ENCODE measurements around the gene DOCK8. TPM values are rescaled to one million over a fixed set of nuclear protein-coding genes. Genes with fewer than 3 reads are reported as not detected.

The DOCK8 gene
- total and polyA plus RNA-seq, 2 of the 13 experiments (the other 11 are each of a cell fraction or from before 2014, with no cell fraction given), result 0.28 to 0.38 TPM

- Histone ChIP-seq H2AFZ (ENCODE audit: low read length) (no peak overlapping the region), H3K27ac (ENCODE audit: extremely low read length, insufficient read depth, low read length) (no peak overlapping the region), H3K36me3 (replicated peaks in 1 of 2; ENCODE audit: control insufficient read depth in 1 of 2, insufficient read depth in 2 of 2, low read length in 2 of 2) (no peaks in the 10 kb centered on the region), H3K79me2 (ENCODE audit: insufficient read depth, low read length) (no peaks in the 10 kb centered on the region), H3K4me2 (ENCODE audit: low read depth, low read length) (no peak overlapping the region), H3K4me1 (ENCODE audit: insufficient read depth, low read length) (no peaks in the 10 kb centered on the region), H4K20me1 (ENCODE audit: insufficient read depth, low read length) (no peaks in the 10 kb centered on the region), H3K4me3 (replicated peaks in 1 of 3; ENCODE audit: insufficient read depth in 1 of 3, low read depth in 2 of 3, low read length in 3 of 3) (no peak overlapping the region), H3K27me3 (ENCODE audit: control insufficient read depth in 1 of 2, insufficient read depth in 2 of 2, low read length in 2 of 2) (no peaks in the 10 kb centered on the region), H3K9ac (ENCODE audit: insufficient read depth, low read depth, low read length) (no peak overlapping the region), H3K9me3 (ENCODE audit: low read length) (no peaks in the 10 kb centered on the region)
- POLR2A ChIA-PET, result no interaction called here
- intact Hi-C loops (cut with micrococcal nuclease; ENCODE audit: unreplicated experiment), result no loop called here
- ATAC-seq (no peak), DNase-seq (ENCODE audit: low spot score) (no peak), FAIRE-seq (no peak)
- WGBS (ENCODE audit: low lambda C conversion rate), result 61% methylated on average over 12 of the region's 12 CpGs
- no TSS peak for BruUV-seq (replicated peaks)
- CTCF ChIA-PET (ENCODE audit: low intra/inter-chr PET ratio, low total read pairs), result no interaction called here
- in situ Hi-C loops (cut with HindIII; ENCODE audit: extremely low pct_ligation_motif_present, low pct_unique_long_range_greater_than_20kb), result no loop called here
- TF ChIP-seq HNRNPL (IDR thresholded peaks at IDR 0.05; ENCODE audit: low read depth, low read length), result no peak
- TF ChIP-seq ZBTB37 (CRISPR knock-in tag; IDR thresholded peaks at IDR 0.05), result no peak
- no peak for TF ChIP-seq ZFX (CRISPR knock-in tag; IDR thresholded peaks at IDR 0.05; ENCODE audit: low read depth)
- TF ChIP-seq CBFB (CRISPR knock-in tag; IDR thresholded peaks at IDR 0.05), result no peak
- no peak for TF ChIP-seq HMG20B (CRISPR knock-in tag; conservative IDR thresholded peaks at IDR 0.05)
- no peak for TF ChIP-seq ZNF589 (CRISPR knock-in tag; conservative IDR thresholded peaks at IDR 0.05)
- TF ChIP-seq NCOR1 (IDR thresholded peaks at IDR 0.05; ENCODE audit: borderline replicate concordance, low read length), result no peak
- TF ChIP-seq ZNF570 (CRISPR knock-in tag; IDR thresholded peaks at IDR 0.05; ENCODE audit: borderline replicate concordance), result no peak
- no peak for TF ChIP-seq AHR (CRISPR knock-in tag; IDR thresholded peaks at IDR 0.05)
- no peak for TF ChIP-seq ZNF234 (CRISPR knock-in tag; conservative IDR thresholded peaks at IDR 0.05)
- no peak for TF ChIP-seq ZNF180 (CRISPR knock-in tag; IDR thresholded peaks at IDR 0.05; ENCODE audit: borderline replicate concordance, low read depth)
- no peak for TF ChIP-seq ZNF333 (CRISPR knock-in tag; IDR thresholded peaks at IDR 0.05; ENCODE audit: borderline replicate concordance)
- no peak for TF ChIP-seq ZMYM3 (CRISPR knock-in tag; IDR thresholded peaks at IDR 0.05)
- no peak for TF ChIP-seq ZNF3 (CRISPR knock-in tag; IDR thresholded peaks at IDR 0.05)
- TF ChIP-seq BHLHE40 (IDR thresholded peaks at IDR 0.05; ENCODE audit: low read length), result no peak
- no peak for TF ChIP-seq TBX3 (IDR thresholded peaks at IDR 0.05; ENCODE audit: borderline replicate concordance)
- no peak for TF ChIP-seq ZNF329 (CRISPR knock-in tag; IDR thresholded peaks at IDR 0.05; ENCODE audit: low read depth)
Measured at GRCh38 chr9:286071-286740, 71.5 kb downstream of the DOCK8 start.
